HepG2 (cell line): ENCODE measurements around the gene TIMP4.

Experiments
- JUN ChIP-seq: sonication (generic); formaldehyde crosslinking; IDR thresholded peaks from 2 replicates; pipeline ENCODE4 v1.4.0; 2020; ENCODE audit warnings: mild to moderate bottlenecking, missing genetic modification reagents
- ZNF317 ChIP-seq: sonication (generic); formaldehyde crosslinking; IDR thresholded peaks from 2 replicates; pipeline ENCODE4 v1.5.0; 2020; ENCODE audit warnings: mild to moderate bottlenecking, missing genetic modification reagents
- TF ChIP-seq, protein P1 (sequence below): sonication (generic); formaldehyde crosslinking; IDR thresholded peaks from 2 replicates; pipeline ENCODE4 v1.4.0; 2020; ENCODE audit warnings: missing genetic modification reagents

DNA sequence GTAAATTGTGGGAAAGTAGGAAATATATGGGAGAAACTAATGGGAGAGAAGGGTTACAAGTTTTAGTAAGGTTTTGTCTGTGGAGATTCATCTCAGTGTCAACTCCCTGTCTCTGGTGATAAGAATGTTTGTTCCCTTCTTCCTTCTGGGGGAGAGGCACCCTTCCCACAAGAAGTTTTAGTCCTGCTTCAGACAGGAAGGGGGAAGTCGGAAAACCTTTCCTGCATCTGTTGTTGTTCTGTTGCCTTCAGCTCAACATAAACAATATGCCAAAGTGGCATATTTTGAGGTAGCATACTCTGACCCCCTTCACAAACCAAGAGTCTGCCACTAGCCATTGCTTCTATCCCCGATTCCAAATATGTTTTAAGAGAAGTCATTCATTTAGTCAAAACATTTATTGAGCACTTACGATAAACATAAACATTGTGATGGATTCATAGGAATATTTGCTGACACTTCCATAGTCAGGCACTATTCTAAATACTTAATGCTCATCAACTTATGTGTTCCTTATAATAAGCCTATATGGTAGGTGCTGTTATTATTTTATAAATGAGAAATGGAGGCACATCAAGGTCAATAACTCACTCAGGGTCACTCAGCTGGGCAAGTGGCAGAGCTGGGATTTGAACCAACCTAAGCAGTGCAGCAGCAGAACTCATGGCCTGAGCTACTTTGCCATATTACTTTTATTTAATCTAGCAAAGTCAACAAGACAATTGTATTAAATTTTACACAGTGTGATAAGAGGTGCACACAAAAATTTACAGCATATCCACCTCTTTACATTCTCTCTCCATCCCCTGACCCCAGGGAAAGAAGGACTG is 34.2 kb upstream of the TIMP4 start:
- TF ChIP-seq JUN (CRISPR knock-in tag) (no peak), ZNF317 (CRISPR knock-in tag) (no peak)
- TF ChIP-seq, protein P1, sequence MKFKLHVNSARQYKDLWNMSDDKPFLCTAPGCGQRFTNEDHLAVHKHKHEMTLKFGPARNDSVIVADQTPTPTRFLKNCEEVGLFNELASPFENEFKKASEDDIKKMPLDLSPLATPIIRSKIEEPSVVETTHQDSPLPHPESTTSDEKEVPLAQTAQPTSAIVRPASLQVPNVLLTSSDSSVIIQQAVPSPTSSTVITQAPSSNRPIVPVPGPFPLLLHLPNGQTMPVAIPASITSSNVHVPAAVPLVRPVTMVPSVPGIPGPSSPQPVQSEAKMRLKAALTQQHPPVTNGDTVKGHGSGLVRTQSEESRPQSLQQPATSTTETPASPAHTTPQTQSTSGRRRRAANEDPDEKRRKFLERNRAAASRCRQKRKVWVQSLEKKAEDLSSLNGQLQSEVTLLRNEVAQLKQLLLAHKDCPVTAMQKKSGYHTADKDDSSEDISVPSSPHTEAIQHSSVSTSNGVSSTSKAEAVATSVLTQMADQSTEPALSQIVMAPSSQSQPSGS (CRISPR knock-in tag): no peak
